ENCODE results near the gene ARL3. TPM values are rescaled to one million over a fixed set of nuclear protein-coding genes. Genes with fewer than 3 reads are reported as not detected.
A peak's percentile ranks its signal among the peaks of the same experiment; 100 is the strongest.

The ARL3 gene
- total RNA-seq, 1 experiment from 2014 or later: 16.5 TPM

- Mint-ChIP-seq H3K9me3 (no peaks in the 10 kb centered on the region), H3K4me3 (peak overlapping the region; percentile 83 to 92), H3K4me1 (peaks cover 43 to 53% of the 10 kb centered on the region in 2 experiments), H3K27me3 (ENCODE audit: low read depth) (no peaks in the 10 kb centered on the region), H3K36me3 (ENCODE audit: insufficient read depth in 1 of 3, low read depth in 3 of 3) (peaks cover 8 to 32% (median 16%) of the 10 kb centered on the region in 3 experiments; a peak in 6 of 7 replicates), H3K27ac (peak overlapping the region in 2 of 3 experiments; percentile 21 to 46; a peak in 3 of 7 replicates)
- no peak for DNase-seq
- Histone ChIP-seq H3T11ph (ENCODE audit: low read length) (no peak overlapping the region), H4K91ac (ENCODE audit: insufficient read length, low read depth, low read length) (no peak overlapping the region), H3K79me2 (ENCODE audit: insufficient read depth, low read length) (peaks cover 3% of the 10 kb centered on the region; the same call in 1 of the 2 replicates), H3K23ac (ENCODE audit: insufficient read length, low read depth, low read length) (no peak overlapping the region), H3K27ac (ENCODE audit: insufficient read length, low read depth, low read length) (no peak overlapping the region), H2BK15ac (ENCODE audit: low read depth, low read length) (no peak overlapping the region), H4K8ac (replicated peaks; ENCODE audit: insufficient read length, low read depth, low read length) (no peak overlapping the region), H2BK20ac (ENCODE audit: low read depth, low read length, poor library complexity, severe bottlenecking) (no peak overlapping the region), H3K4me1 (ENCODE audit: insufficient read depth, low read length) (peaks cover 8% of the 10 kb centered on the region; the same call in 1 of the 2 replicates), H3K18ac (ENCODE audit: insufficient read length, low read depth, low read length) (no peak overlapping the region), H3K56ac (ENCODE audit: insufficient read length, low read depth, low read length) (no peak overlapping the region), H3K4me2 (ENCODE audit: insufficient read depth, insufficient read length, low read length) (peak overlapping the region; percentile 72), H2BK5ac (ENCODE audit: insufficient read length, low read length) (no peak overlapping the region), H4K5ac (ENCODE audit: insufficient read length, low read depth, low read length) (no peak overlapping the region), H3K79me1 (ENCODE audit: insufficient read depth, low read depth, low read length, poor library complexity, severe bottlenecking) (no peaks in the 10 kb centered on the region), H3K27me3 (ENCODE audit: insufficient read depth, low read length) (no peaks in the 10 kb centered on the region), H2AK5ac (ENCODE audit: insufficient read length, low read length) (no peak overlapping the region), H3K4ac (ENCODE audit: low read depth, low read length) (no peak overlapping the region), H2BK12ac (ENCODE audit: insufficient read length, low read depth, low read length) (no peak overlapping the region), H2BK120ac (ENCODE audit: low read depth, low read length, poor library complexity, severe bottlenecking) (no peak overlapping the region), H3K9me3 (ENCODE audit: control insufficient read depth, low read depth, low read length) (no peaks in the 10 kb centered on the region), H3K9ac (ENCODE audit: extremely low read depth, insufficient read length, low read length) (peak overlapping the region; percentile 26), H4K20me1 (ENCODE audit: control insufficient read depth, insufficient read depth, insufficient read length) (no peaks in the 10 kb centered on the region), H3K23me2 (ENCODE audit: insufficient read length, low read depth, low read length, poor library complexity, severe bottlenecking) (peaks cover 11% of the 10 kb centered on the region), H2AFZ (ENCODE audit: low read length) (no peak overlapping the region), H3K14ac (ENCODE audit: insufficient read depth, low read length) (no peak overlapping the region)
- no peak for TF ChIP-seq CTCF (conservative IDR thresholded peaks at IDR 0.05)
- no CpG with 5 or more reads among the region's 1 CpG for WGBS (ENCODE audit: extremely low coverage, insufficient read length, low lambda C conversion rate)
Measured at GRCh38 chr10:102715880-102716279, 1.7 kb upstream of the ARL3 start.
